HPDE6-E6E7 (cell line): ENCODE results near the gene NONO.
"Not testable (repeated sequence)": the region's sequence is repeated elsewhere in the genome, so short reads cannot be mapped to it uniquely, and the experiment has no call there.

Experiments used
- DNase-seq: peaks from one replicate; pipeline ENCODE4 v3.0.0; 2011; ENCODE audit warnings: missing footprints; ENCODE audit errors: extremely low spot score

NONO gene

GRCh38 chrX:71285929-71286328 is 2.5 kb downstream of the NONO start:
- DNase-seq = no peak

- DNase-seq = no peak
These were observed 7.9 kb downstream of the NONO start for GRCh38 chrX:71291381-71291780.

- no peak for DNase-seq
These were observed 9.4 kb downstream of the NONO start for GRCh38 chrX:71292669-71293365.

- no peak for DNase-seq
These were observed 13.4 kb downstream of the NONO start for GRCh38 chrX:71296806-71297205.

- no peak for DNase-seq
These were observed 14.7 kb downstream of the NONO start for GRCh38 chrX:71298119-71298518.

- not testable (repeated sequence) for DNase-seq
These were observed 16.6 kb downstream of the NONO start for GRCh38 chrX:71300064-71300463.

GRCh38 chrX:71300495-71300894 is 17.1 kb downstream of the NONO start:
- not testable (repeated sequence) for DNase-seq

- no peak for DNase-seq
These were observed 17.9 kb downstream of the NONO start, which contains the start of gene ITGB1BP2 for GRCh38 chrX:71301195-71301924. Gene ITGB1BP2, plus strand, starts transcription at chrX:71301750. Its CDS starts 57 bp downstream, at chrX:71301807.

GRCh38 chrX:71302461-71303213 is 19.2 kb downstream of the NONO start:
- DNase-seq = no peak

- DNase-seq = no peak
These were observed 21.1 kb downstream of the NONO start for GRCh38 chrX:71304561-71304960.

GRCh38 chrX:71315917-71316316 is 32.5 kb downstream of the NONO start:
- DNase-seq = no peak

GRCh38 chrX:71316959-71317358 is 33.5 kb downstream of the NONO start:
- DNase-seq = not testable (repeated sequence)

GRCh38 chrX:71320126-71320525 is 36.7 kb downstream of the NONO start:
- no peak for DNase-seq

- no peak for DNase-seq
These were observed 38.3 kb downstream of the NONO start for GRCh38 chrX:71321731-71322130.

GRCh38 chrX:71324452-71324851 is 41.0 kb downstream of the NONO start:
- not testable (repeated sequence) for DNase-seq

GRCh38 chrX:71326394-71326793 is 43.0 kb downstream of the NONO start:
- no peak for DNase-seq

GRCh38 chrX:71349151-71349665 is 65.8 kb downstream of the NONO start:
- DNase-seq = not testable (repeated sequence)

- DNase-seq = not testable (repeated sequence)
These were observed 66.4 kb downstream of the NONO start for GRCh38 chrX:71349867-71350266.
